Esophagus mucosa (tissue), 1 donor: Measurements from ENCODE around the gene COL13A1. TPM values are rescaled to one million over a fixed set of nuclear protein-coding genes. Genes with fewer than 3 reads are reported as not detected.

ENCODE experiments used
- ATAC-seq: fragments of 200-7000 bp; cut with Tn5 transposase; one replicate; pipeline ENCODE4 v1.9.1; 2020
- total RNA-seq: library from RNA; stranded (reverse); gene quantifications from one replicate; pipeline ENCODE4 v1.2.4, GENCODE V29; 2023
- donor health status: DM: yes; HTN: yes; CAD: no.

COL13A1 gene
- total RNA-seq, result 0.92 TPM

DNA sequence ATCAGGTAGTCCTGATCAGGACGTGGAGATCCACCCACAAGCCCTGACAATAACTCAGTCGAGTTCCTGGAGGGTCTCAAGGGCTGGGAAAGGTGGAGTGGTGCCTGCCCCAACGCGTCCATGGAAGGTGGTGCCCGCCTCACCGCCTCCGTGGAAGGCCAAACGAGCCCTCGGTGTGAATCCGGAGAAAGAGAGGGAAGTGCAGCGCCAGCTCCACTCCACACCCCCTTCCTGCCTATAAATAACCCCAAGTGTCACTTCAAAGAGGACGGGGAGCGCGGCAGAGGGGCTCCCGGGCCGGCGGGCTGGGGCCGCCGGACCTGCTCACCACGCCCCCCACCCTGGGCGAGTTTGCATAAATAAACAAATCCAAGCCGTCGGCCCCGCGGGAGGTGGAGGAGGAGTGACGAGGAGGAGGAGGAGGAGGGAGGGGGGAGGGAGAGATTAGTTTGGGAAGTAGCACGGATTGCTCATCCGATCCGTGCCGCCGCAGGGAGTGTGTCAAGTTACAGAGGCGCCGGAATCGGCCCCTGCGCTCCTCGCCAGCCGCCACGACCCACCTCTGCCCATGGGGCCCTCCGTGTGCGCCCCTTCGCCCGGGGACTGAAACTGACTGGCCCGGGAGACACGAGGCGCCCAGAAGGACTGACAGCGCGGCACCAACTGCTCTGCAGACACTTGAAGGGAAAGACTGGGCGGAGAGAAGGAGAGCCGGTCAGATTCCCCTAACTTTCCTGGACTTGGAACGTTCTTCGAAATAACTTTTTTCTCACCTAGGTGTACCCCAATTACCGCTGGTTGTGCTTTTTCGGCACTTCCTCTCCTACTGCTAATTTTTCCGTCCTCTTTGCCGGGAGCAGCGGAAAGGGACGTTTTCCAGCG is at the start of gene COL13A1:
TSS of gene COL13A1 (plus strand) at position 473 of the 882 bp plus-strand sequence. CDS start 518 bp downstream, outside the sequence.
- peak; percentile 32 for ATAC-seq

DNA sequence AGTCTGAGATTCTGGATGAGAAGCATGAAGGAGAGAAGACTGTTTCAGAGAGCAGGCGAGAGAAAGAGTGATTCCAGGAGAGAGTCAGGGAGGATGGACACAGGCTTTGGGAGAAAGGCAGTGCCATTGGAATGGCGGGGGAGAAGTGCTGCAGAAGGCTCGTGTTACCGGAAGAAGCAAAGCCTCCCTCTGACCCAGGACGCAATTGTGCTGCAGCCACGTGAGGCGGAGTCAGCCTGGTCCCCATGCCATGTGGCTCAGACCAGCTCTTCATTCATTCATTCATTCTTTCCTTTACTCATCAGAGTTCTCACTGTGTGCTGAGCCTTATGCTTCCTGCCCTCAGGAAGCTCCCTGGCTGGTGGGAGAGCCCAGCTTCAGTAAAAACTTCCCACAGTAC is 49.2 kb upstream of the COL13A1 start:
- no peak for ATAC-seq

DNA sequence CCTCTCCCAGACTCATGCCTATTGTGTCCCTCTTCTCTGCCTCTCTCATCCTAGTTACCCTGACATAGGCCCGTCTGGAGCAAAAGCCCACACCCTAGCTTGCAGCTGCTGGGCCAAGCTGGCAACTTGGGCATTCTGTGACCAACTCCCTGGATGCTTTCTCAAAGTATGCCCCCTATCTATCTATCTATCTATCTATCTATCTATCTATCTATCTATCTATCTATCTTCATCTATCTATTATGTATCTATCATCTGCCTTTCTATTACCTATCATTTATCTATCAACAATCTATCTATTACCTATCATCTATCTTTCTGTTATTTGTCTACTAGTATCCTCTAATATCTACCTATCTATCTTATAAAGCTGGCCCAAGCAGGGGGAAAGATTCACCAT is 45.4 kb upstream of the COL13A1 start:
- ATAC-seq, result no peak

DNA sequence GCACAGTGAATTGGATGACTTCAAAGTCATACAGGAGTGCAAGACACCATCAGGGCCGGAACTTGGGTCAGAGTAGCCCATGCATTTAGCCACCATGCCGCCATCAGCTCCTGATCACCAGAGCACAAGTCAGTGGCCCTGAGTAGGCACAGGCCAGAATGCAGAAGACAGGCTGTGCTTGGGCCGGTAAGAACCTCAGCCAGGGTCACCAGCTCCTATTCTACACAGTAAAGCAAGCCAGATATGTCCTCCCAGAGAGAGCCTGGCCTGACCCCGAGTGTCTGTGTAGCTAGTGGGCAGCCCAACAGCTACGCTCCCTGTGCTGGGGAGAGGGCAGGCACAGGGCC is 44.5 kb upstream of the COL13A1 start:
- ATAC-seq, result no peak

DNA sequence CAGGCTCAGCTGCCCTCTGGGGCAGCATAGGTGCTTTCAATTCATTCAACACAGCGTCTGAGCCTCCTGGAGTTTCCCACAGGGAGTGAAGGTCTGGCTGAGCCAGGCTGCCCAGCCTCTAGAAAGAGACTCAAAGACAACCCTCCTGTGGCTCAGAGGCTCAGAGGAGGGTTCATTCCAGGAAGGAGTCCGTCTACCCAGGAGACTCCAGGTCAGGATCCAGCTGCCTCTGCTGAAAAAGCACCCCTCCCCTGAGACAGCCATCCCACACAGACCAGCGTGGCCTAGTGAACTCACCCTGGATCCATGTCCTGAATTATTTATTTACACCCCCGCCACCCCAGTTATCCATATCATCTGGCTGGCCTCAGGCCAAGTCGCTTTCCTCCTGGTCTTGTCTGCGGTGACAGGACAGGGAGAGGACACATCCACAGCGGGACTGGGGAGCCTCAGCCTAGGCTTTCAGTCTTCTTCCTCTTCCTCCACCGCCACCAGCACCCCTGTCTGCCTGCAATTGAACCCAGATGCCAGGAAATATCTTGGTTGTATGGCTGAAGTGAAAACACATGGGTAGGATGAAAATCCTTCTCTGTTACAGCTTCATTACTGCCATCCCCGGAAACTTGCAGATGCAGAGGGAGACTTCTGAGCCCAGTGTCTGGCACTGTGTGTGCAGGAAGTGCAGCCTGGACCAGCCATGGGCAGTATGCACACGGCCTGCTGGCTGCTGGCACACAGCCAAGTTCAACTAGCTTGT is 44.0 kb upstream of the COL13A1 start:
- ATAC-seq, result peak; percentile 38

DNA sequence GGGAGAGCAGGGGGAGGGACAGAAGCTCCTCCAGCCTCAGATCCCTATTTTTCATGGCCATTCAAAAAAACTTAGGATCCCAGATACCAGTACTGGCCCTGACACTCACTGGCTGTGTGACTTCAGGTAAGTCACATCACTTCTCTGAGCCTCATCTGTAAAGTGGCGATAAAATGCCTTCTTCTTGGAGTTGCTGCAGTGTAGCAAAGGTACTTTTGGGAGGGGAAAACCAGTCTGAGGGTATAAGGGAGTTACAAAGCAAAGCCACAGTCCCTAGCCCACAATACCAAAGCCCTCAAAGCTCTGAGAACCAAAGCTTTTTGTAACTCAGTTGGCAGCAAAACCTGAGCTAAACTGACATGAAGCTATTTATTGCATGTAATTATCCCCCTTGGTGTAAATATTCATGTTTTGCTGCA is 43.4 kb upstream of the COL13A1 start:
- no peak for ATAC-seq

DNA sequence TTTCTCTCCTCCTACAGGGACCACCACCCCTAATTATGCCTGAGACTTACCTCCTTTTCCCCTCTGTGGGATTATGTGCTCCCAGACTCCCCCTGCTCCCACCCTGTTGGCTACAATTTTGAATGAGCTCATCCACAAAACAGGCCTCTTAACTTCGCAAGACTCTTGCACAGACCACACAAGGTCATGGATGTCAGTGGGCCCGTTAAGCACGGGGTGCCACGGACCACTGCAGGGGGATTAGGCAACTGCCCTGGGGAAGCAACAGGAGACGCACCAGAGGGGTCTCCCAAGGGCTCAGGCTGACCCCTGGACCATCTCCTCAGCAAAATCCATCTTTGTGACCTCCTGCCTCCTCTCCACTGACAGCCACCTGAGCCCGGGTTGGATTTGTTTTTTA is 42.1 kb upstream of the COL13A1 start:
- ATAC-seq, result no peak

DNA sequence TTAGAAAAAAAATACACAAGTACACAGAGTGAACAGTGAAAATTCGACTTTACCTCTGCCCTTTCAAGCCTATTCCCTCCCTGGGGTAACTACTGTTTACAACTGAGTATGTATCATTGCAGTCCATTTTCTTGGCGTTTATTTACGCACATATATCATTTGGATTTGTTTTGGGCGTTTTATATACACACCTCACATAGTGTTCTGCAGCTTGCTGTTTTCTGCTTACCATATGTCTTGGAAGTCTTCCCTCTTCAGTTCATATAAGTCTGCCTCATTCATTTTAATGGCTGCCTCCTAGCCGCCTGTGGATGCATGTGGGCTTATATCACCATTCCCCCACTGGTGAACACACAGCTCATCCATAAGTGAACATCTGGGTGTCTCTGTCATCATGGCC is 41.6 kb upstream of the COL13A1 start:
- no peak for ATAC-seq

DNA sequence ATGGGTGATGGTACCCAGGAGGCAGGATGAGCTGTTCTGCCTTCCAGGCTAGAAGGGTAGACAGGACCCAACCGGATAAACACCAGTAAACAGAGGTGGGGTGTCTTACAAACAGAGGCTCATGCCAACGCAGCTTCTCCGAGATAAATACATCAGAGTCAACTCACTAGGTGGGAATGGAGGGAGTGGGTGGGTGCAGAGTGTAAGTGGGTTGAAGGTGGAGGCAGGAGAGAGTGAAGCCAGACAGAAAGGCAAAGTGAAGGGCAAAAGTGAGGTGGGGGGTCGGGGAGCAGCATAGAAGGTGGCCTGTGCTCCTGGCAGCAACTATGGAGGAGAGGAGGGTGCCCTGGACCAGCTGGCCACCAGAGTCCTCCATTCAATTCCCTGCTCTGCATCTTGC is 40.4 kb upstream of the COL13A1 start:
- no peak for ATAC-seq

DNA sequence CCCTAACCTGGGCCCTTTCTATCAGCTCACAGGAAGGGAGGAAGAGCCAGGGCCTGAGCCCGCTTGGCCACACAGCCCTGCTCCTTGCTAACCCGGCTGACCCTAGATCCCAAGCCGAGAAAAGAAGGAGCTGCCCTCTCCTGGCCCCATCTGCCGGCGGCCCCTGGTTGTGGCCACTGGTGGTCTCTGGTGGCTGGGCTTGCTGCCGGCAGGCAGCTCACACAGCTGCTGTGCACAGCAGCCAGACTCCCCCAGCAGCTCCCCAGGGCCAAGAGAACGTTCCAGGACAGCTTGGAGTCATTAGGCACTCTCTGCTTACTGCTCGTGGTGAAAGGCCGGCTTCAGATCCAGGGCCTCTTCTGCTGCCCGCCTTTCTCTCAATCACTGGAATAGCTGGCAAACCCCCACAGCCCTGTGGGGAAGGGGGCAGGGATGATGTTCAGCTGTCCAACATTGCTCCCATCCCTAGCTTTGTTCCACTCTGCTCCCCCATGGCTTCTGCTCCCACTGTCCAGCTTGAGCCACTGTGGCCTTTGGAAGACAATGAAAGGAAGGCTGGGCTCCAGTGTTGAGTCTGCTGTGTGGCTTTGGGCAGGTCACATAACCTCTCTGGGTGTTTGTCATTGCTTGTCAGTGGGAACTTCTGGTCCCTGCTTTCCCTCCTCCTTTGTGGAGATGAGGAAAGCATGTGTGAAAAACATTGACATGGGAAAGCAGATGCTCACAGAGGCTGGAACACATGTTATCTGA is 35.4 kb upstream of the COL13A1 start:
- no peak for ATAC-seq

DNA sequence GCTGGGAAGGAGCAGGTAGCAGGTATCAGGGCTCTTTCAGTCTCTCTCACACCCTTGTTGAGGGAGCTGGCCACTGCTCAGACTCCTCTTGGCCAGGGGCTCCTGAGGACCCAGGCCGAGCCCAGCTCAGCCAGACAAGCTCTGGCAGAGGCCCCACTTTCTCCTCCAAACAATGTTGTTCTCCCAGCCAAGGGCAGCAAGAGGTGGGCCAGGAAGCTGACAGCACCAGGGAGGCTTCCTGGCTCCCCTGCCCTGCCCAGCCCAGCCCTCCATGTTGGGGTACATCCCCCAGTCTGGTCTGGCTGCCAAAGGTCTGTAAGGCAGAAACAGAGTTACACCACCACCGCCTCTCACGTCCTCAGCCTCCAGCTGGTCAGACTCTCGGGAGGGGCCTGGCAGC is 33.9 kb upstream of the COL13A1 start:
- ATAC-seq, result no peak

DNA sequence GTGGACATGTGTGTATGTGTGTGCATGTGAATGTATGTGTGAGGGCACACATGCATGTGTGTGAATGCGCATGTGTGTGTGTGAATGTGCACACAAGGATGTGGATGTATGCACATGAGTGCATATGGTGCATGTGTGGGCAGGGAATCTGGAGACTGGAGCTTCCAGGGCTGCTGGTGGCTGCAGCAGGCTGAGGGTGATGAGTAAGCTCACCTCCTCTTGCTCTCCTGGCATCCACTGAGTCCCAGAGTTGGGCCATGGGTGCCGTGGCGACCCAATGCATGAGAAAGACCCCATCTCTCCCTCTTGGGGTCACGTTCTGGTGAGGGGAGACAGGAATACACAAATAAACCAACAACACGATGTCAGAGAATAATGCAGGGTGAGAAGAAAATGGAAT is 33.3 kb upstream of the COL13A1 start:
- no peak for ATAC-seq

DNA sequence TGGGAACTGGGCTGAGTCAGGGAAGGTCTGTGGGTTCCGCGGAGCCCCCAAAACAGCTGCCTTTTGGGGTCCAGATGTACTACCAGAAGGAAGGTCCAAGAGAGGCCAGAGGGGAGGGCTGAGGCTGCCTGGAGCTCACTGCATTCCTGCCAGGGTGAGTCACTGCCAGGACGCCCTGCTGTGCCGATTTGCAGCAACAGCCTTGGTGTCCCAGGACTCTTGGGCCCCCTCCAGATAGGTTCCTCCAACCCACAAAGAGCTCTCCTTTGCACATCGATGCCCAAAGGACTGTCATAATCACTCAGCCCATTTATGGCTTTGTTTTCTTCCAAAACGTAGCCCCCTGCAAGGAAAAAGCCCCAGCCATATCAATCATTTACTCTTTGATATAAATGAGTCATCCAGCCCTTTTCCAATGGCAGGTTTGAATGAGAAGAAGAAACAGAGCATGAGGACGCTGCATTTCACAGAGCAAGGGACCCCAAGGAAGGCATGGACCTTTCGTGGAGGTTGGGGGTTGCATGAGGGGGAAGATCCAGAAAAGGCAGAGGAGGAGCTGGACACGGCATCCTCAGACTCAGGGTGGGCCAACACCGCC is 32.2 kb upstream of the COL13A1 start:
- ATAC-seq, result peak; percentile 47

DNA sequence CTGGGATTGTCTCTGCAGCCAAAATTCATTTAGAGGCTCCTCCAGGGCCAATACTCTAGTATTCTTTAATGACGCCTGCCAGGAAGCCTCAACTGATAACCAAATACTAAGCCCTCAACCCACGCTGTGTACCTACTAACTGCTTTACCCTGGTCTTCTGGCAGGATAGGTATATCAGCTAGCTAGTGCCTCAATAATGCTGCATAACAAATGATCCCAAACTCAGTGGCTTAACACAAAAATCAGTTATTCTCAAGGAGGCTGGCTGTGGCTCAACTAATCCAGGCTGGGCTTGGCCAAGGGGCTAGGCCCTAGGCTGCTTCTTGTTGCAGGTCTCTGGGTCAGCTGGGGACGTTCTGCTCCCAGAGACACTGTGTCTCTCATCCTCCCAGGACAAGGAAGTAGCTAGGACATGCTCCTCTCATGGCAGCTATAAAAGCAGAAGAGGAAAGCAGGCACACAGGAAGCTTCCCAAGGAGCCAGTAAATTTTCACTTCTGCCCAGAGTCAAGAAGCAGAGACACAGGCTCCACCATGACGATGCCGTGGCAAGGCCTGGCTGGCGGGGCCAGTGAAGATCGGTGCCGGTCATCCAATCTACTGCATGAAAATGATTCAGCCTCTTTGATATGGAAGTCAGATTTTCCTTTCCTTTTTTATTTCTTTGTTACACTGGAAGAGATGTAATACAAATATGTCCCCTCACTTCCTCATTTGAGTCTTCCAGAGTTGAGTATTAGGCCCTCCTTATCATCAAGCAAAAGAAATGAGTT is 28.6 kb upstream of the COL13A1 start:
- ATAC-seq, result no peak

DNA sequence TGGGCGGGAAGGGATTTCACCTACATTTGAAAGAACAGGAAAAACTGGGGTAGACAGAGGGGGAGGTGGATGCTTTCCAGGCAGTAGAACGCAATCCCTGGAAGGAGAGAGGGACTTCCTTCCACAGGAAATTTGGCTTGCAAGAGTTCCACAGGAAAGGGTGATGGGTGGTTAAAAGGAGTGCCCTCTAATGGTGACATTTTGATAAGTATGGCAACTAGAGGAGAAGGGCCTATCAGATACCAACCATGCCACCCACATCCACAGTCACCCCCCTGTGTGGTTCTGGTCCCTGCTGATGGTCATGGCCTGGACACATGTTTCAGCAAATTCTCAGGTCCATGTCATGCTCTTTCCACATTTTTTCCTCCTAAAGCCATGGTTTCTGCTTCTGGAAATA is 27.1 kb upstream of the COL13A1 start:
- ATAC-seq, result no peak

DNA sequence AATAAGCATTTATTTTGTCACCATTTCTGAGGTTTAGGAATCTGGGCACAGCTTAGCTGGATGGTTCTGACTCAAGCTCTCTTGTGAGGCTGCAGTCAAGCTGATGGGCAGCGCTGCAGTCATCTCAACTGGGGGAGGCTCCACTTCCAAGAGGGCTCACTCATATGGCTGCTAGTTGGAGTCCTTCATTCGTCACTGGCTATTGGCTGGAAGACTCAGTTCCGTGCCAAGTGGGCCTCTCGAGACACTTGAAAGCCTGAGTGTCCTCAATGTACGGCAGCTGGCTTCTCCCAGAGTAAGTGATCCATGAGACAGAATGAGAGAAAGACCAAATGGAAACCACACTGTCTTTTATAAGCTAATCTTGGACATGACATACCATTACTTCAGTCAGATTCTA is 21.6 kb upstream of the COL13A1 start:
- no peak for ATAC-seq

DNA sequence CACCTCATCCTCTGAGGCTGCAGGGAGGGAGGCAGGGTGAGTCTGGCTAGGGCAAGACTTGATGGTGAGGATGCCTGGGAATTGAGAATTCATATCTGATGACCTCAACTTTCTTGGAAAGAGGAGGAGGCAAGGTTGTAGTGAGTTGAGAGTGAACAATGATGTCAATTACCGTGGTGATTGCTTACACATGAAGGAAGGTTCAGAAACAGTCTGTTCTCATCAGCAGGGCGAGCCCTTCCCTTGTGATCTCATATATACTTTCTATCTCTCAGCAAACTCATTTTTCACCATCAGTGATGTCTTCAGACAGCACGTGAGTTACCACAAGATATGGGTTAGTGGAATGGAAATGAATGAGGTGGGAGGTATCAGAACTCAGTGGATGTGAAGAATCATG is 20.1 kb upstream of the COL13A1 start:
- ATAC-seq, result no peak

DNA sequence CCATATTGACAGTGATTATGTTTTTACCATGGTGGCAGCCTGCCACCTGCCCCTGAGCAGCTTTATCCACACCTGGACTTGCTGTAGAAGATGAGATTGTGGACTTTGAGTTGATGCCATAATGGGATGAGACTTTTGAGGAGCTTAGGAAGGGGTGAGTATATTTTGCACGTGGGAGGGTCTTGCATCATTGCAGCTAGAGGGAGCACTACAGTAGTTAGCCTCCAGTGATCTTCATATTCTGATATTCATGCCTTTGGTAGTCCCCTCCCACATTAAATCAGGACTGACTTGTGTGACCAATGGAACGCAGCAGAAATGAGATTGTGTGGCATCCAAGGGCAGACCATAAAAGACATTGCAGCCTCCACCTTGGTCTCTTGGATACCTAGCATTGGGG is 18.2 kb upstream of the COL13A1 start:
- ATAC-seq, result no peak

DNA sequence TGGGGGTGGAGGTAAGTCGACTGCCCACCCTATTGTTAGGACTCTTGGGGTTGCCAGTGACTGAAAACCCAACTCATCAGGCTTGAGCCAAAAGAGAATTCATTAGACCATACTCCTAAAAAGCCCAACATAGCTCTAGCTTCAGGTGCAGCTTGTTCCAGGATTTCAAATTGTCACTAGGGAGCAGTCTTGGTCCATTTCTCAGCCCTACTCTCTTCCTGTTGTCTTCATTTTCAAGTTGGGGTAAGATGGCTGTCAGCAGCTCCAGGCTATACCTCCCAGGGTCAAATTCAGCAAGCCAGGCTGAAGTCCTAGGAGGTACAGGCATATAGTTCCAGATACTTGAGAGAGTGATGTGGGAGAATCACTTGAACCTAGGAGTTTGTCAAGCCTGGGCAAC is 14.9 kb upstream of the COL13A1 start:
- peak; percentile 37 for ATAC-seq

DNA sequence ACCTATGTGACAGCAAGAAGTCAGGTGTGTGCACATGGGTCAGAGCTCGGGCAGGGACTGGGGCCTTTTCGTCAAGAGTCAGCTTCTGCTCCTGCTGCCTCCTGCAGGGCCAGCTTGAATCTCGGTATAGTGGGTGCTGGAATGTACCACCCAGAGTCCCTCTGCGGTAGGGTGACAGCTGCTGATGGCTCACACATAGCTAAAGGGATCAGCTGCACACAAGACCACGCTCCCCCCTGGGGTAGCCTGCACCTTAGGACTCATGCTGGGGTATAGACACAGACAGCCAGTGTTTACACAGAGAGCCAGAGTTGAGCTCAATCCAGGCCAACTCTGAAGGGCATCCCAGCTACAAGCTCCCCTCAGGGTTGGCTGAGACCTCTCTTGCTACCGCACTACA is 14.0 kb upstream of the COL13A1 start:
- ATAC-seq, result no peak

DNA sequence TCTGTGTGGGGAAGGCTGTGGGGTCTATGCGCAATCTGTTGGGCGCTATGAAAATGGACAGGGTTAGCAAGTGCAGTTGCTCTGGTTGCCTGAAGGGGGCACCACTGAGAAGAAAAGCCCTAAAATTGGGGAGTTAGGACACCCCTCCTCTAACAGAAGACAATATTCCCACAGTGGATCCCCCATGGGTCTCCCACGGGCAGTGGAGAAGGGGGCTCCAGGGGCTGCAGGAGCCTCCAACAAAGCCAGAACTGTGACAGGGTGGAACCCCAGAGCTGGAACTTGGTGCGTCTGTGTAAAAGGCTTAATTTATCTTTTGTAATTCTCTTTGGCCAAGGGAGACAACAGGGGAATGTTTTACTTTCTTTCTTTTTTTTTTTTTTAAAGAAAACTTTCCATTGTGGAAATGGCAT is 12.5 kb upstream of the COL13A1 start:
- no peak for ATAC-seq

DNA sequence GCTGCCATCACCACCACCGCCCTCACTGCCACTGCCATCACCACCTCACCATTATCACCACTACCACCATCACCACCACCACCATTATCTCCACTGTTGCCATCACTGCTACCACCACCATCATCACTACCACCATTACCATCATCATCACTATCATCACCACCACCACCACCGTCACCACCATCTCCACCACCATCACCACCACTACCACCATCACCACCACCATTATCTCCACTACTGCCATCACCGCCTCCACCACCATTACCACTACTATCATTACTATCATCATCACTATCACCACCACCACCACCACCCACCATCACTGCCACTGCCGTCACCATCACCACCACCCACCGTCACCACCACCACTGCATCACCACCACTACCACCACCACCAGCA is 9.9 kb upstream of the COL13A1 start:
- no peak for ATAC-seq
